GM15510 (cell line): ENCODE measurements around the gene CTBP1.

Experiments
- POLR2A ChIP-seq: IDR thresholded peaks from 3 replicates; pipeline ENCODE4 v1.6.1; 2011; ENCODE audit warnings: borderline replicate concordance; ENCODE audit not compliant: insufficient read length; ENCODE audit errors: extremely low read depth

CTBP1 gene

GRCh38 chr4:1180663-1181062 lies 68.3 kb downstream of the CTBP1 start:
- no peak for TF ChIP-seq POLR2A

GRCh38 chr4:1179976-1180375 lies 69.0 kb downstream of the CTBP1 start:
- no peak for TF ChIP-seq POLR2A

GRCh38 chr4:1179089-1179441 lies 69.9 kb downstream of the CTBP1 start:
- TF ChIP-seq POLR2A = no peak

GRCh38 chr4:1178300-1179088 lies 70.4 kb downstream of the CTBP1 start:
- no peak for TF ChIP-seq POLR2A

GRCh38 chr4:1177274-1178141 lies 71.4 kb downstream of the CTBP1 start:
- no peak for TF ChIP-seq POLR2A

GRCh38 chr4:1176398-1177273 lies 72.3 kb downstream of the CTBP1 start:
- no peak for TF ChIP-seq POLR2A

GRCh38 chr4:1175635-1176229 lies 73.2 kb downstream of the CTBP1 start:
- no peak for TF ChIP-seq POLR2A

- no peak for TF ChIP-seq POLR2A
Measured at GRCh38 chr4:1174941-1175634, 73.8 kb downstream of the CTBP1 start.

- no peak for TF ChIP-seq POLR2A
Measured at GRCh38 chr4:1172971-1173757, 75.8 kb downstream of the CTBP1 start.

- no peak for TF ChIP-seq POLR2A
Measured at GRCh38 chr4:1172228-1172851, 76.6 kb downstream of the CTBP1 start, which contains the start of gene SPON2. SPON2 (minus strand) TSS chr4:1172583.

GRCh38 chr4:1171311-1172227 lies 77.4 kb downstream of the CTBP1 start:
- TF ChIP-seq POLR2A = no peak

GRCh38 chr4:1170976-1171310 lies 78.0 kb downstream of the CTBP1 start:
- TF ChIP-seq POLR2A = no peak
